T47D (cell line): ENCODE measurements around the gene MSL3.

ENCODE experiments used
- DNase-seq, 2 experiments: peaks; one replicate each; pipeline versions ENCODE4 v3.0.0 to v3.0.0-alpha.2; 2011 to 2012; ENCODE audit warnings: low read depth in 1 of 2, low spot score in 1 of 2
- JUND ChIP-seq: IDR thresholded peaks from 2 replicates; pipeline ENCODE4 v1.6.1; 2012; ENCODE audit warnings: low read depth
- in situ Hi-C: cut with HindIII; loops from 2 replicates; pipeline ENCODE4 v1.10.0; 2016; ENCODE audit warnings: low sequenced_read_pairs, low pct_unique_long_range_greater_than_20kb

The MSL3 gene

DNA sequence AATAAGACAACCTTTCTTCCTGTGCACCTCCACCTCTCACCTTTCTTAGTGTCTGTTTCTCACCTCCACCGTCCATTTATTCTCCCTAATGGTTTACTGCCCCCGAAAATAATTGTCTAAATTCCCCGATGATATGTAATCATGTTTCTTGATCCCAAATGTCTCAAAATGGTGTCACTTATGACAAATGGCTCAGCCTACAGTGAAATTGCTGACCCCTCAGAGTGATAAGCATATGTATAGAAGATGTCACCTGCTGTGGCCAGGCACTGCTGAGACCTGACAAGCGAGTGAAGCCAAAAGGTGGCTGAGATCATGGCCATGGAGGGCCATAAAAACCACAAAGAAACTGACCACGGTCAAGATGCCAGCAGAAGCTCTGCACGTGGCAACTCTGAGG lies 35.7 kb downstream of the MSL3 start:
- DNase-seq: no peak
- in situ Hi-C loops: no loop called here
- no peak for TF ChIP-seq JUND

DNA sequence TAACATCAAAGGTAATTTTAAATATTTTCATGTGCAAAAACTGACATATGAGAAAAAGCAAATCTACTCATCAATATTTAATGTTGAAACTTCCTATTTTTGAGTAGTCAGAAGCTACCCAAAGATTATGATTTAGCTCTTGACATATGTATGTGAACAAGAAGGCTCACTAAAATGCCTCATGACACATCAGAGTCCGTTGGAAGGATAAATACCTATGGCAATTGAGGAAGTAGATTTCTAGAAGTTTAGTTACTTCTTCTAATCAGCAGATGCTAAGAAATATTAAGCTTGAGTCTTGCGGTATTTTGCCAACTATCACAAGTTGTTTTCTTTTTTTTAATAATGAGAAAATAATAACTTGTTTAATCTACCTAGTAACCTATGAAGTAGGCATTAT lies 55.3 kb downstream of the MSL3 start:
- in situ Hi-C loops: no loop called here
- TF ChIP-seq JUND: no peak
- no peak for DNase-seq
